HG02970 (cell line): ENCODE data around the gene SRP19.
"Not testable (repeated sequence)": the region's sequence is repeated elsewhere in the genome, so short reads cannot be mapped to it uniquely, and the experiment has no call there.

Experiments used
- ATAC-seq: cut with Tn5 transposase; IDR thresholded peaks from one replicate; pipeline ENCODE4 v1.9.1; 2021; ENCODE audit warnings: mild to moderate bottlenecking, moderate library complexity, moderate number of reproducible peaks; ENCODE audit not compliant: unreplicated experiment, low FRiP score

The SRP19 gene

DNA sequence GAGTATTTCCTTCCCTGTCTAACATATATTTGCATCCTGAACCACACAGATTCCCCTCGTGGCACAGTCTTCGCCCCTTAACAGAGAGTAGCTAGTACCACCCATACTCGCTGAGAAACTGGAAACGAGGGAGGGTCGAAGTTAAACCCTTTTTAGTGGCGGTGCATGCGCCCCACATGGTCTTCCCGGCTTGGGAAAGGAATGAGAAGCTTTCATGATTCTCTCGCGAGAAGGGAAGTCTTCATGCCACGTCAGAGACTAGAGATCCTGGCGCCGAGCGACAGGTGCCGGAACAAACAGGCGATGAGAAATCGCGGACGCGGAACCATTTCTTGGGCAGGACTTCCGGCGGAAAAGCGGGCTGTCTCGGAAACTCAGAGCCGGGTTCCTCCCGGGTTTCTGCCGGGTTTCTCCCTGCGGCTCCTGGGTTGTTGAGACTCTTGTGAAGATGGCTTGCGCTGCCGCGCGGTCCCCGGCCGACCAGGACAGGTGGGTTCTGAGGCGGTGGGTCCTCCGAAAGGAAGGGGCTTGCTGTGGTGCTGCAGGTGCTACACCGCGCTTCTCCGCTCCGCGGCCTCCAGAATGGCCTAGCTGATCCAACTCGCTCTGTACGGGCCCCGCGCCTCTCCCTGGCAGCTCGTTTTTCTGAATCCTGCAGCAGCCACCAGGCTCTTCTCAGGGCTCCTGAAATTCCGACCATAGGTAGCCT is at the start of gene SRP19:
Gene SRP19 (plus strand): TSS at position 359 of the 709 bp plus-strand sequence. CDS start 90 bp downstream, at position 449.
- peak; percentile 97 for ATAC-seq

DNA sequence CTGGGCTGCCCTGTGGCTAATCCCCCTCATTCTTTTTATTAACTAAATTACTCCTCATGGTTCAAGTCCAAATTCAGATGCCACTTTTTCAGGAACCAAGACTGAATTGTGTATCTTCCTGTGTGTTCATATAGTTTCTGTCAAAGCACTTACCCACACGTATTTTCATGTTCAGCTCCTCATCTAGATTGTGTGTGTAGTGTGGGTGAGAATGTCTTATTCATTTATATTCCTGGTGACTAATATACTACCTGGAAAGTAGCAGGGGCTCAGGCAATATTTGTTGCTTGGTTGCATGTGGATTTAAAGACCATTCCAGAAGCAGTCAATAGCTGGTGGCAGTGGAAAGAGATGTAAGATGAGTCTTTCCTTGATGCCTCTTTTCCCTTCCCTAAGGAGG is 48.5 kb upstream of the SRP19 start:
- ATAC-seq: no peak

DNA sequence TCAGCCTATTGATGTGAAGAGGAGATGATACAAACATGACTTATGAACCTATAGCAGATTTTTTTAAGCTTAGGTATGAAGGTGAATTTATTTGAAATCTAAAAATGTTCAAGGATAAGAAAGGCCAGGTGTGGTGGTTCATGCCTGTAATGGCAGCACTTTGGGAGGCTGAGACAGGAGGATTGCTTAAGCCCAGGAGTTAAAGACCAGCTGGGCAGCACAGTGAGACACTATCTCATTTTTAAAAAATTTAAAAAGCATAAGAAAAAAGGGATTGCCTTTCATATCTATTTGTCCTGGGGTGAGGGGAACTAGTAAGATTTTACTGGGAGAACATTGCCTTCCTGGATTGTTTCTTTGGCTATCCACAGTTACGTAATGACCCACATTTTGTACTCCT is 40.8 kb upstream of the SRP19 start:
- no peak for ATAC-seq

DNA sequence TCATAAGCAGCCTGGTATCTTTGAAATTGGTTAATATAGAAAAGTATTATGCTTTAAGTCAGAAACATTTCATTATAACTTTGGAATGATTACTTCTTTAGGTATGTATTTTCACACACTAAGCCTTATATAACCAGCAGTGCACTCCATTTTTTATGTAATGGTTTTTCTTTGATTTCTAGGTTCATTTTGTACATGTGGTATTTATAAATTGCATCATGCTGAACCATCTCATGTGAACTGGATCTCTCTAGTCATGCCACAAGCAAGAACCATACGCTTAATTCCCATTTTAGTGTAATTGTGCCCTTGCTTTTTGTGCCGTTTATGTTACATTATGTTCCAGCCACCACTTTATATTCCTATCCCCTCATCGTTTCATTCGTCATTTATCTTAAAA is 38.6 kb upstream of the SRP19 start:
- ATAC-seq: no peak

DNA sequence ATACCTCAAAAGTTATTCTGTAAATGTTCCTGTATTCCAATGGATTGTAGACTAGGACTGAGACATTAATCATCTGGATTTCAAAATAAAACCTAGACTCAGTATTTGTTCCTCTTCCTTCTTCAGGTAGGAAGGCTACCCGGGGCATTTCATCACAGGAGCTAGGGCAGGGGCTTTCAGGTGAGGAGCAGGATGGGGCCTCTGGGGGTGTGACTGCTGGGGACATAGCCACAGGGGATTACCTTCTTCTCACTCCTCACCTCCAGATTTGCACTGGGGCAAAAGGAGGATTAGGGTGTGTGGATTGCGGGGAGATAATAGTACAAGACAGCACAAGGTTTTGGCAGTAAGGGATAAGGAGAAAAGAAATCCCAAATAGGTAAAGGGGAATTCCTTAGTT is 37.9 kb upstream of the SRP19 start:
- no peak for ATAC-seq

DNA sequence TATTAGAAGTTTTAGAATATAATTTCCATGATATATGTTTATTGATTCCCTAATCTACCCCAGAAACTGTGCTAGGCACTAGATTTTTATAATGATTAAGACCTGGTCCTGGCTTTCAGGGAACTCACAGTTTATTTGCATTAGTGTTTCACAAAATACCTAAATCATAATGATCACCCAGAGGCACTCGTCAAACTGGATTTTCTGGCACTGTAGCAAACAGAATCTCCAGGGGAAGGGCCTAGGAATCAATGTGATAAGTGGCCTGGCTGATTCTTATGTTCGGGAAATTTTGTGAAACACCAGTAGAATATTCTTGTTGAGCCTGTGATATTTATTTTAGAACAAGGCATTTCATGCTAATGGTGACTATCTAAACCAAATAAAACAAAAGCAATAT is 37.4 kb upstream of the SRP19 start:
- no peak for ATAC-seq

DNA sequence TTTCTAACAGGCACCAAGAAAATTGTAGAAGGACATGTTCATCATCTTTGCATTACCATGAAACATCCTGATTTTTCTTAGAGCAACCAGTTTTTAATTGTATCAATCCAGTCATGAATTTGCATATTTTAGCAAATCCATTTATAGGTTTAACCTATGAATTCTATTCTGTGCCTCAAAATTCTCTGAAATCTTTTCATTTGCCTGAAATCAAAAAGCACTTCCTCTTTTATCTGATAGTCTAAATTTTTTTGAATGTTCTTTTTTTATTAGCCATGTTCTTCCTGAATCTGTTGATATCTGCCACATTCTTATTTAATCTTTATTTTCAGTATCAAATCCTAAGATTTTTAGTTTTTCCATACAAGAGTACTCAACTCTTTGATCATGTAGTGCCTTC is 36.9 kb upstream of the SRP19 start:
- ATAC-seq: no peak

DNA sequence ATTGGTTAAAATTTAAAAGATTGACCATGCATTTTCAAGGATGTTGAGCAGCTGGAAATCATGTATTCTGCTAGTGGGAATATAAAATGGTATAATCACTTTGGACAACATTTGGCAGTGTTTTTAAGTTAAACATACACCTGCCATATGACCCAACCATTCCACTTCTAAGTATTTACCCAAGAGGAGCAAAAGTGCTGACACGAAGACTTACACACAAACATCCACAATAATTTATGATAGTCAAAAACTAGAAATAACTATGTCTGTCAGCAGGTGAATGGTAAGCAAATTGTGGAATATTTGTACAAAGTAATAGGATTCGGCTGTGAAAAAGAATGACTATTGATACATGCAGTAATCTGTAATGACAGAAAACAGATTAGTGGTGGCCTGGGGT is 30.7 kb upstream of the SRP19 start:
- no peak for ATAC-seq

DNA sequence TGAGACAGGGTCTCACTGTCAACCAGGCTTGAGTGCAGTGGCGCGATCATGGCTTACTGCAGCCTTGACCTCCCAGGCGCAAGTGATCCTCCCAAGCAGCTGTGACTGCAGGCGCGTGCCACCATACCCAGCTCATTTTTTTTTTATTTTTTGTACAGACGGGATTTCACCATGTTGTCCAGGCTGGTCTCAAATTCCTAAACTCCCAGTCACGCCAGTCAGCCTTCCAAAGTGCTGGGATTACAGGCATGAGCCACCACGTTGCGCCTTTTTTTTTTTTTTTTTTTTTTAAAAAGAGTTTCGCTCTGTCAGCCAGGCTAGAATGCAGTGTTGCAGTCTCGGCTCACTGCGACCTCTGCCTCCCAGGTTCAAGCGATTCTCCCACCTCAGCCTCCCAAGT is 27.1 kb upstream of the SRP19 start:
- ATAC-seq: no peak

DNA sequence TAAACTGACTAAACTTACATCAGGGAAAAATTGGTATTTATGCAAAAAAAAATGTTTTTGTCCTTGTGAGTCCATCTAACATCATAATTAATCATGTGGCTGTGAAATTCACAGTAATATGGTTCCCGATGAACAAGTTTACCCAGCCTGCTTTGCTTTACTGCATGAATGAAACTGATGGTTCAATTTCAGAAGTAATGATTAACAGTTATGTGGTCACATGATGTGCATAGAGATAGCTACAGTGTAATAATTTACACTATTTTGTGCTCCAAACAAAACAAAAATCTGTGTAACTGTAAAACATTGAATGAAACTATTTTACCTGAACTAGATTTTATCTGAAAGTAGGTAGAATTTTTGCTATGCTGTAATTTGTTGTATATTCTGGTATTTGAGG is 16.6 kb upstream of the SRP19 start:
- ATAC-seq: no peak

DNA sequence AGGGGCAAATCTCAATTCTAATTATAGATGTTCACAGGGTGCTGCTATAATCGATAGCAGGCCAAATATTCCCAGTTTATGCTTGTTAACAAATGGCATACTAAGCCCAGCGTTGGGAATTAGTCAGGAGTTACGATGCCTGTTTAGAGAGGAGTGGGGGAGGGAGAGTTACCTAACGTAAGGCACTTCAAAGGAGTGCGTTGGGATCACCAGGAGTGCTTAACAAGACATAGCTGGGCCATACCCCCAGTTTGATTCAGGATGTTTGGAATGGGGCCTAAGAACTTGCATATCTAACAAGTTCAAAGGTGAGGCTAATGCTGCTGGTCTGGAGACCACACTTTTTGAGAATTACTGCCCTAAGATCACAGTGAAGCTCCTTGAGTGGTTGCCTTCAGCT is 14.5 kb upstream of the SRP19 start:
- ATAC-seq: no peak

DNA sequence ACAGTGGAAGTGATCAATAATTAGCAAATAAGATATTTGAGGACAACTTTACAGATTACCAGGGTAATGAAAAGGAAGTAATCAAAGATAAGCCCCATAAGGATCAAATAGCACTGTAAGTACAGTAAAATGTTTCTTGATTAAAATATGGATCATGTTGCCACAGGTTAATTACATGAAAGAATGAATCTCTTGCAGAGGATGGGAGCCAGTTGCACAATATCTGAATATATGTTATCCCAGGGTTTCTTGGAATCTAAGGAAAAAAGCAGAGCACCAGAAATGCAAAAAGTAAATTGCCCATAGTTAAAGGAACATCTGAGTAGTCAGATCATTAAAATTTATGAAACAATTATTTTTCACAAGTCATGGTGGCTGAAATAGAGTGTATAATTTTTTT is 13.8 kb upstream of the SRP19 start:
- no peak for ATAC-seq

DNA sequence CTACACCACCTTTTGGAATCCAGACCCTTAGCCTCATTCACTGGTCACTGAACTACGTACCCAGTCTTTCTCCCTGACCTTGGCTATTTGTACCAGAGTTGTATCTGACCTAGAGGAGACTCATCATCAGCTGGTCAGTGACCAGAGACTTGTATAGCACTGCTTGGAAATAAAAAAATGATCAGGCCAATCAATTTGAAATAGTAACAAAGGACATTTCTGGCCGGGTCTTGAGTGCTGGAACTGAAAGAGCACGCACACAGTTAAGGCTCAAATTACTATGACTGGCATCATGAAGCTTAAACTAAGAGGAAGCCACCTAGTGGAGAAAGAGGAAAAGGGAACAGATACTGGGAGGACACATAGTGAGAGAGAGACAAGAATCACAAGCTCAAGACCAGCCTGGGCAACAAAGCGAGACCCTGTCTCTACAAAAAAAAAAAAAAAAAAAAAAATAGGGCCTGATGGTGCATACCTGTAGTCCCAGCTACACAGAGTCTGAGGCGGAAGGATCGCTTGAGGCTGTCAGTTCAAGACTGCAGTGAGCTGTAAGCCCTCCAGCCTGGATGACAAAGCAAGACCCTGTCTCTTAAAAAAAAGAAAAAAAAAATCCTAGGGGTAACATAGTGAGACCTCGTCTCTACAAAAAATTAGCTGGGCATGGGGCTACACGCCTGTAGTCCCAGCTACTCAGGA is 12.8 kb upstream of the SRP19 start:
- ATAC-seq: peak; percentile 95

DNA sequence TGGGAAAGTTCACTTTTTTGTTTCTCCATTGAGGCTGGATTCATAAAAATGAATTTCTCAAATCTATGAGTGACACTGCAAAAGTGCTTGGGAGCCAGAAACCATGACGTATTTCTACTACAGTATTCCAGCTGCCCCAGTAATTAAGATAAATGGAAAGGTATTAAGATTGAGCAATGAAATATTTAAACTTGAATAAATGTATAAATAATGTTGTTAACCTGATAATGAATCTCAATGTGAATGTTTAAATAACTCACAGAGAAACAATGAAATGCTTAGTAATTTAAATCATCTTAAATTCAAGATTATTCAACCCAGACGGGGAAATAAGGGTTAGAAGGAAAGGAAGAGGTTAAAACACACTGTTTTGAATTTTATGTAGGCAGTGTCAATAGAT is 11.2 kb upstream of the SRP19 start:
- ATAC-seq: no peak

DNA sequence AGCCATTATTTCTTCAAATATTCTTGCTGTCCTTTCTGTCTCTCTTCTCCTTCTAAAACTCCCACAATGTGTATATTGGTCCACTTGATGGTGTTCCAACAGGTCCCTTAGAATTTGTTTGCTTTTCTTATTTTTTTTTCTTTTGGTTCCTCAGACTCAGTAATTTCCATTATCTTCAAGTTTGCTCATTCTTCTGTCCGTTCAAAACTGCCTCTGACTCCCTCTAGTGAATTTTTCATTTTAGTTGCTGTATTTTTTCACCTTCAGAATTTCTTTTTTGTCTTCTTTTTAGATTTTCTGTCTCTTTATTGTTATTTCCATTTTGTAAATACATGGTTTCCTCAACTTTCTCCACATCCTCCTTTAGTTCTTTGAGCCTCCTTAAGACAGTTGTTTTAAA is 6.4 kb upstream of the SRP19 start:
- ATAC-seq: no peak

DNA sequence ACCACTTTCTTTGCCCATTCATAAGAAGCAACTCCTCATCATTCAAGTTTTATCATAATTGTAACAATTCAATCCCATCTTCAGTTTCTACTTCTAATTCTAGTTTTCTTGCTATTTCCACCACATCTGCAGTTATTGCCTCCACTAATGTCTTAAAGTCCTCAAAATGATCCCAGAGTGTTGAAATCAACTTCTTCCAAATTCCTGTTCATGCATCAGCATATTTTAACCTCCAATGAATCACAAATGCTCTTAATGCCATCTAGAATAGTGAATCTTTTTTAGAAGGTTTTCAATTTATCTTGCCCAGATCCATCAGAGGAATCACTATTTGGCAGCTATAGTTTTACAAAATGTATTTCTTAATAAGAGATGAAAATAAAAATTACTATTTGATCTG is 3.2 kb upstream of the SRP19 start:
- no peak for ATAC-seq

DNA sequence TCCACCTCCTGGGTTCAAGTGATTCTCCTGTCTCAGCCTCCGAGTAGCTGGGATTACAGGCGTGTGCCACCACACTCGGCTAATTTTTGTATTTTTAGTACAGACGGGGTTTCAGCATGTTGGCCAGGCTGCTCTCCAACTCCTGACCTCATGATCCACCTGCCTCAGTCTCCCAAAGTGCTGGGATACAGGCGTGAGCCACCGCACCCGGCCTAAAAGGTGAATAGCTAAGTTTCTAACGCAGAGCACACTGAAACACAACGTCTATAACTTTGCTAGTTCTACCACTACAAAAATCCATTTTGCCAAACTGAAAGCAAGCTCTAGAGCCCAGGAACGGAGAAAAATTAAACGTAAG is 537 bp upstream of the SRP19 start:
- not testable (repeated sequence) for ATAC-seq

DNA sequence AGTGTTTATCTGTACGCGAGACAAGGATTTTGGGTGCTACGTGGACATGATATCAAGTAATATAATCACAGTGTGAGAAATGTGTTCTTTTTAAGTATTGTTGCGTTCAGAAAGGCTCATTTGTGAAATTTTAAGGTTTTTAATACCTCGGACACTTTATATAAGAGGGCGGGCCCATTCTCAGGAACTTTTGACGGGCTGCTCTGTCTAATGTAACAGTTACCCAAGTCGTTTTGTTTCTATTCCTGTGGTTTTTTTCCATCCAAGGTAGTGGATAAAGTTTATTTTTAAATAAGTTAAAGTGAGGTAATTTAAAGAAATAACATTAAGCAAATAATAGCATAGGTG is 525 bp downstream of the SRP19 start:
- ATAC-seq: peak; percentile 3

DNA sequence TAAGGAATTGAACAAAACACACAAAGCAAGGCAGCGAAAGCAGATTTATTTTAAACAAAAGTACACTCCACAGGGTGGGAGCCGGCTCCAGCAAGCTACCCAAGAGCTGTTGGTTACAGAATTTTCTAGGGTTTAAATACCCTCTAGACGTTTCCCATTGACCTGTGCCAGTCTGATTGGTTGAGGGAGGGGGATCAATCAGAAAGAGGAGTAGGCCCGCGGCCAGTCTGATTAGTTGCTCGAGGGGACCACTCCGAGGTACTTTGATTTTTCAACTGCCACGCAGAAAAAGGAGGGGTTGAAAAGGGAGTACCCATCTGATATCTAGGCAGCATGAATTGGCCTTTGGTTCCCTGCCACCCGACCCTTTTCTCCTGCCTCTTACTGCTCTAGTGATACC is 998 bp downstream of the SRP19 start:
- no peak for ATAC-seq

DNA sequence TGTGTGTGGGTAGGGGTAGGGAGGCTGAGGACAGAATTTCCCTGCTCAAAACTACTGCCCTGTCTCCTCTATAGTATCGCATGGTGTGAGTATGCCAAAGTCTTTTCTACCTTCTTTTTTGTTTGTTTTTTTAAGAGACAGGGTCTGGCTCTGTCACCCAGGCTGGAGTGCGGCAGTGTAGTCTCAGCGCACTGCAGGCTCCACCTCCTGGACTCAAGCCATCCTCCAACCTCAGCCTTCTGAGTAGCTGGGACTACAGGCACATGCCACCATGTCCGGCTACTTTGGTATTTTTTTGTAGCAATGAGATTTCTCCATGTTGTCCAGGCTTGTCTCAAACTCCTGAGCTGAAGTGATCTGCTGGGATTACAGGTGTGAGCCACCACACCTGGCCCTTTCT is 2.5 kb downstream of the SRP19 start:
- no peak for ATAC-seq

DNA sequence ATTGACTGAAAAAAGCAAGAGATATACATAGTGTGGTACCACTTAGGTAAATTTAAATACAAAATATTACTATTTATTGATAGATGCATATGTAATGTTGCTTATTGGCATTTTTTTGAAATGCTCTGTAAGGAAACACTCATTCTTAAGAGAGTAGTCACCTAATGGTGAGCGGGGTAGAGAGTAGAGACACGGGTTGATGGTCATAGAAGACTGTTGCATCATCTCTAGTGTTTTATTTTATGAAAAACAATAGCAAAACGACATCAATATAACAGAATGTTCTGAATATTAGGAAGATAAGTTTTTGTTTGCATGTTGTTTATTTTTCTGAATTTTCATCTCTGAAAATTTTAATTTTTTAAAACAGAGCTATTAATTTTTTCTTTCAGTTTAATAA is 4.0 kb downstream of the SRP19 start:
- ATAC-seq: no peak

DNA sequence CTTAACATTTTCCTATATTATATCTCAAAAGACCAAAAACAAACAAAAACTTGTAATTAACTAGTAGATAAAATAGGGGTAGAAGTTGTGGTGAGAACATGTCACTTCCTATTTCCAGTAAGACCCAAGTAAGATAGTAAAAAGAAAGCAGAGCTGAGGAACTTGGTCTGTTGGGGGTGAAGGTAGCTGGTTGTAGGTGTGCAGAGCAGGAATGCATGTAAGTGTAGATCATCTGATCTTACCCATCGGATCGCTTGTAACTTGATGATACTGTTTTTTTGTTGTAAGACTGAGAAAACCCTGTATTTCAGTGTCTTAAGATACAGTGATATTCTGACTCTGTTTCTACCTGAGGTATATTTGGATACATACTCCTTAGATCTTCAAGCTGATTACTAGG is 5.7 kb downstream of the SRP19 start:
- no peak for ATAC-seq

DNA sequence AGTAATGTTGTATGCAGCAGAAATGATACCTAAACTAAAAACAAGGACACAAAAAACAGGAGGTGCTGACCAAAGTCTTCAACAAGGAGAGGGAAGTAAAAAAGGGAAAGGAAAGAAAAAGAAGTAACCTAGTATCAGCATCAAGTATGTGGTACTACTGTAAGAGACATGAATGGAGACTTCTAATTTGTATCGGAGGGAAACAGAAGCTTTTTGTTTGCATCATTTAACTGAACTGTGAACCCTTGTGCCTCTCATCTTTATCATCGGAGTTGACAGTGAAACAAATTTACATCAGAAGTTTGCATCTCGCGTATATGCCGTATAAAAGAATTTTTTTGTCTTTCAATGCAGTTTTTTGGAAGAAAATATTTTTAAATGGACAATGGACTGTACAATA is 6.3 kb downstream of the SRP19 start:
- ATAC-seq: no peak
